Sciatic nerve (tissue), 2 donors: ENCODE results near the gene C2orf68. TPM values are rescaled to one million over a fixed set of nuclear protein-coding genes. Genes with fewer than 3 reads are reported as not detected.

ENCODE experiments used
- ATAC-seq: fragments of 200-7000 bp; cut with Tn5 transposase; one replicate; pipeline ENCODE4 v1.9.1; 2020; ENCODE audit warnings: mild to moderate bottlenecking, moderate library complexity
- DNase-seq: peaks from one replicate; pipeline ENCODE4 v3.0.0-alpha.2; 2020; ENCODE audit warnings: low spot score
- intact Hi-C: fragments of 100-400 bp; cut with DNase I; formaldehyde crosslinking; loops from one replicate; pipeline ENCODE4 v1.14.2; 2022
- total RNA-seq: library from RNA; stranded (reverse); fragmentation: NEBNext Ultra II Directional; extraction: Animal tissue kit (Norgen Biotek cat#: 25700); gene quantifications from one replicate; pipeline ENCODE4 v1.2.1, GENCODE V29; 2021
- donor health status: DM: no; HTN: no; CAD: no.
- donor health status: DM: no; HTN: no; CAD: no.

Gene C2orf68
- total RNA-seq, 1 donor from 2014 or later = 41.6 TPM

- ATAC-seq (no peak), DNase-seq (no peak)
- intact Hi-C loops = no loop called here
Measured at GRCh38 chr2:85589181-85589580, 22.7 kb downstream of the C2orf68 start.

GRCh38 chr2:85588645-85589044 lies 23.2 kb downstream of the C2orf68 start:
- intact Hi-C loops = no loop called here
- DNase-seq (no peak), ATAC-seq (no peak)

DNA sequence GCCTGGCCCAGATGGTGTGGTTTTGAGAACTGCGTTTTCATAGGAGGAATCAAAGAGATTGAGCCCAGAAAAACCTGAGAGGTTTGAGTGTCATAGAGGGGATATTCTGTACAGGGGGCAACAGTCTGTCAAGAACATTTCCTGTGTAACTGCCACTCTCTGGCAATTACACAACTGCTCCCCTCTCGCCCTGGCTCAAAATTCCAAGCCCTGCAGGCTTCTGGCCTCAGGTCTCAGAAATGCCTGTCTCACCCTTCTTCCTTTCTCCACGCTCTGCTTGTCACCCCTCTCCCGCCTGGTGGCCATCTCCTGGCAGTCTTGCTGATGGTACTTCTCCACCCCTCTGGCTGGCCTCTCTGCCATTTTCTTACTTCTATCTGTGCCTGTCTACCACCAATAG lies 23.6 kb downstream of the C2orf68 start:
- no peak for ATAC-seq
- no peak for DNase-seq
- intact Hi-C loops = no loop called here

DNA sequence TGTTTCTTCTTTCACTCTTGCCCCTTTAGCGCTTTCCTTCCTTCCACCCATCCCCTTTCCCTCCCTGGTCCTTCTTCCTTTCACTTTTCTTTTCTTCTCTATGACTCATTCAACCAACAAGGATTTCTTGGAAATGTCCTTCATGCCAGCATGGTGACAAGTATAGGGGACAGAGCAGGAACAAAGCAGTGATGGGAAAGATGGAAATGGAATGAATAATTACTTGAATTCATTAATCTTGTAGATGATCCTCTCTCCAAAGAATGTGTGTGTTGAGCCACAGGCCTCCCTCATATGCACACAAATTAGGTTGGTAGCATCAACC lies 26.1 kb downstream of the C2orf68 start:
- ATAC-seq (peak; percentile 11), DNase-seq (no peak)
- intact Hi-C loops = no loop called here

- DNase-seq (no peak), ATAC-seq (peak; percentile 33)
- intact Hi-C loops = no loop called here
Measured at GRCh38 chr2:85584857-85585780, 26.7 kb downstream of the C2orf68 start.

GRCh38 chr2:85584354-85584856 lies 27.5 kb downstream of the C2orf68 start, which contains the start of gene VAMP5:
VAMP5 (plus strand) TSS chr2:85584431; CDS start chr2:85584491, 60 bp downstream.
- peak; percentile 71 for DNase-seq

GRCh38 chr2:85583667-85584353 lies 28.1 kb downstream of the C2orf68 start:
- DNase-seq (no peak), ATAC-seq (no peak)
- intact Hi-C loops = no loop called here

More at GRCh38 chr2:85584354-85584856, 27.5 kb downstream of the C2orf68 start, which contains the start of gene VAMP5:
- ATAC-seq = peak; percentile 58
- intact Hi-C loops = no loop called here

DNA sequence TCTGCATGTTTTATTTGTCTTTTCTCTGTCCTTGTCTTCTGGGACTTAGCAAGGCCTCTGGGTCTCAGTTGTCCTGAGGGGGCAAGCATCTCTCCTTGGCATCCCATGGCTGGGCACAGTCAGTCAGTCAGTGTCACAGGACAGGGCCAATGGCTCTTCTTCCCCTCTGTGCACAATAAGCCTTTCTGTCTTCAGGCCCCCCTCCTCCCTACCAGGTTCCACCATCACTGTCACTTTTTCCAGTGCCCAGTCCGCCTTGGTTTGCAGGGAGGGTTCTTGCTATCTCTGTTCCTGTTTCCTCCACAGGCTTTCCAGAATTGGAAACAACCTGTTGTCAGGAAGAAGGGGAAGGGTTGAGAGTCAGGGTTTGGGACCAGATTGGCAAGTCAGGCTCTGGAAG lies 29.4 kb downstream of the C2orf68 start:
- ATAC-seq (no peak), DNase-seq (no peak)
- intact Hi-C loops = no loop called here

- DNase-seq = no peak
- ATAC-seq = no peak
- intact Hi-C loops = no loop called here
Measured at GRCh38 chr2:85580206-85580605, 31.7 kb downstream of the C2orf68 start.

GRCh38 chr2:85579266-85579935 lies 32.5 kb downstream of the C2orf68 start:
- ATAC-seq (peak; percentile 51), DNase-seq (no peak)
- intact Hi-C loops = no loop called here

- DNase-seq (no peak), ATAC-seq (peak; percentile 78)
- intact Hi-C loops = no loop called here
Measured at GRCh38 chr2:85578243-85579180, 33.4 kb downstream of the C2orf68 start.

DNA sequence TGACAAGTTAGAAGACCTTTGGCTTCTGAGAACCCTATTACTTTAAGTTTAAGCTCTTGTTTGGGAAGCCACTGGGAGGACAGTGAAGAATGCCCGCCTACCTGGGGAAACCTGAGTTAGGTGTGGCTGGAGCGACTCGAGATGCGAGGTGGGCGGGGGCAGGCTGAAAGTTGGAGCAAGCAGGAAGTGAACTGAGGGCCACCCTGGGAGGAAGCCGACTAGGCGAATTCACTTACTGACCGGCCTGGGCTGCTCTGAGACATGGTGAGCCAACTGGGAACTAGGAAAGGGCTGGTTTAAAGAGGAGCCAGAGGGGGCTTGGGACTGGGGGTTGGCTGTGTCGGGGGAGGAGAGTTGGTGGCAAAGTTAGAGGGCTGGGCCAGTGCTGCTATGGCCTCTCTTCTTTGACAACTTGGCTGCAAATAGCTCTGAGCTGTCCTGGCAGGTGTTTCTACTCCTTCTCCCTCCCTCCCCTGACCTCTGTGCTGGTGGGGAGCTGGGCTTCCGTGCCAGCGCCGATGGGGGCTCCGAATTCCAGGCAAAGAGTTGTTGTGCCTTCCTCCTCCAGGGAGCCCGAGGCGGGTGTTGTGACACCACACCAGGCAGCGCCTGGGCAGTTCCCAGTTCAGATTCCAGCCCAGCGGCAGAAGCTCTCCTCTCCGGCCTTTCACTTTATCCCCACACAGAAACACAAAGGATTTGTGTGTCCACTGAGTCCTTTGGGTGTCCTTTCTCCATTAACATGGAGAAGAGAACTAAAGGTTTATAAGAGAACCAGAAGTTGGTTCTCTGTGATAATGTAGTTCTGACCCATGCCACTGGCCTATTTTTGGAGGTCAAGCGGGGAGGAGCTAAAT lies 34.3 kb downstream of the C2orf68 start, which contains the start of gene VAMP8:
Gene VAMP8 (plus strand): TSS at position 201 of the 857 bp plus-strand sequence. CDS start 61 bp downstream, at position 262.
- intact Hi-C loops = no loop called here
- DNase-seq (no peak), ATAC-seq (peak; percentile 48)

DNA sequence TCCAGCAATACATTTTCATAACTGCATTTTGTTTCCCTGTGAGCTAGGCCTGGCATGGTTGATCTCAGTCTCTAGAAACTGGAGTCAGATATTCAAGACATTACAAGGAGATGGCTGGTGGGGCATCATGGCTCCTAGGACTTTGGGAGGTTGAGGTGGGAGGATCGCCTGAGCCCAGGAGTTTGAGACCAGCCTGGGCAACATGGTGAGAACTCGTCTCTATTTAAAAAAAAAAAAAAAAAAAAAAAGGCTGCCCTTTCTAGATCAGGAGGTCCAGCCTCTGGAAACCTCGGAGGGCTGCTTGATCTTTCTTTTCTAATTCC lies 34.8 kb downstream of the C2orf68 start:
- no peak for DNase-seq
- intact Hi-C loops = no loop called here
- ATAC-seq = no peak

DNA sequence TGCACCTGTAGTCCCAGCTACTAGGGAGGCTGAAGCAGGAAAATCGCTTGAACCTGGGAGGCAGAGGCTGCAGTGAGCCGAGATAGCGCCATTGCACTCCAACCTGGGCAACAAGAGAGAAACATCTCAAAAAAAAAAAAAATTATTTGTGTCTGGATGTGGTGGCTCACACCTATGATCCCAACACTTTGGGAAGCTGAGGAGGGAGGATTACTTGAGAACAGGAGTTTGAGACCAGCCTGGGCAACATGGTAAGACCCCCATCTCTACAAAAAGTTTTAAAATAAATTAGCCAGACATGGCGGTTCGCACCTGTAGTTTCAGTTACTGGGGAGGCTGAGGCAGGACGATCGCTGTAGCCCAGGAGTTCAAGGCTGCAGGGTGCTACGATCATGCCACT lies 36.1 kb downstream of the C2orf68 start:
- DNase-seq = no peak

GRCh38 chr2:85566265-85566664 lies 45.6 kb downstream of the C2orf68 start:
- no peak for ATAC-seq
- intact Hi-C loops = no loop called here
- no peak for DNase-seq

More for the DNA sequence above, 36.1 kb downstream of the C2orf68 start:
- ATAC-seq = no peak
- intact Hi-C loops = no loop called here

- DNase-seq (no peak), ATAC-seq (no peak)
- intact Hi-C loops = no loop called here
Measured at GRCh38 chr2:85564144-85564563, 47.7 kb downstream of the C2orf68 start.
